ENCODE data around the gene GOLGA6L26.
"Not testable (repeated sequence)": the region's sequence is repeated elsewhere in the genome, so short reads cannot be mapped to it uniquely, and the experiment has no call there.

- not testable (repeated sequence) for TF ChIP-seq SP1 (IDR thresholded peaks at IDR 0.05); FOXA1 (IDR thresholded peaks at IDR 0.05); TARDBP (IDR thresholded peaks at IDR 0.05); SUZ12 (IDR thresholded peaks at IDR 0.05); L3MBTL2 (conservative IDR thresholded peaks at IDR 0.05); ARNT (IDR thresholded peaks at IDR 0.05); ELF4 (IDR thresholded peaks at IDR 0.05); FOXM1 (IDR thresholded peaks at IDR 0.05; ENCODE audit: borderline replicate concordance)
Measured at GRCh38 chr15:23374226-23374625, 40.2 kb upstream of the GOLGA6L26 start.

Measured in HEK293T (cell line).